GM18511 (cell line): ENCODE data around the gene ADAMTS18.

ENCODE experiments used
- ATAC-seq: cut with Tn5 transposase; IDR thresholded peaks from one replicate; pipeline ENCODE4 v1.9.1; 2021; ENCODE audit warnings: mild to moderate bottlenecking, moderate library complexity; ENCODE audit not compliant: unreplicated experiment

ADAMTS18 gene

DNA sequence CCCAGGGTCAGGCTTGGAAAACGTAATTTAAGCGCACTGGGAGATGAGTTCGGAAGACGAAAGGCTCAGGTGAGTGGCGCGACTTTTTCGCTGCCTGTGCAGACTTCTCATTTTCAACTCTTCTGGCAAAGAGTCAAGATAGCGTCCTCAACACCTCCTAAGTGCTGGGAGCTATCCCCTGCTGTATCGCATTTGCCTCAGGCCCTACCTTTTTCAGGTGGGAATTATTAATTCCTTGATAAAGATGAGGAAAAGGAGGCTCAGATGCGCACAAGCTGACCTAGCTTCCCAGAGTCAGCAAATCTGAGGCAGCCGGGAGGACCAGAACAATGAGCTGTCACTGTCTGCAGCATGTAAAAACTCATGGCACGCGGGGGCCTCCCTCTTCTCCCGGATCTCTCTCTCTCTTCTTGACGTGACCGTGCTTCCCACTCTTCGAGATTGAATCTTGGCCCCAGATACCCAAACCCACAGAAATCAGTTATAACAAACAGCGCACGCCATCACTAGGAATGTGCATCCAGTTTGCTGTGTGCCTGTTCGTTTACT lies 512 bp upstream of the ADAMTS18 start:
- ATAC-seq = no peak

DNA sequence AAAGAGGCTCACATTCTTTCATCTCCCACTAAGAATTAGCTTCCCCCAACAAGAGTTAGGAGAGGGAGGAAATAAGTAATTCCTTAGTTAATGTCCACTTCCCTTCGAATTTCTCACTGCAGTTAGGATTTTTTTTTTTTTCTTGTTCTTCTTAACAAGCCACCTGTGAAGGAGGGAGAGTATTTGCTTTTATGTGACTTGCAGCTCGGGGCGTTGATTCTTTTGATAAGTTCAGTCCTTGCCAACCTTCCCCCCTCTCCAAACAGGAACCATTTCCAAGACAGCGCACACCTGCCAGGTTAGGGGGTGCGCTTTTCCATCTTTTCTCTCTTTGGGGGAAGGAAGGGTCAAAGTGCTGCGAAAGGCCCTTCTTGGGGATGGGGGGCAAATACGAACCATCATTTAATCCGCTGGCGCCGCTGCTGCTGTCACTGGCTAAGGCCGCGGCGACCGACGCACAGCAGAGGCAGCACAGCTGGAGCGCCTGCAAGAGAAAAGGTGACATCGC lies 758 bp downstream of the ADAMTS18 start:
- no peak for ATAC-seq

GRCh38 chr16:77433146-77433545 lies 1.7 kb downstream of the ADAMTS18 start:
- ATAC-seq = no peak

- ATAC-seq = no peak
These were observed 2.6 kb downstream of the ADAMTS18 start for GRCh38 chr16:77432264-77432663.

DNA sequence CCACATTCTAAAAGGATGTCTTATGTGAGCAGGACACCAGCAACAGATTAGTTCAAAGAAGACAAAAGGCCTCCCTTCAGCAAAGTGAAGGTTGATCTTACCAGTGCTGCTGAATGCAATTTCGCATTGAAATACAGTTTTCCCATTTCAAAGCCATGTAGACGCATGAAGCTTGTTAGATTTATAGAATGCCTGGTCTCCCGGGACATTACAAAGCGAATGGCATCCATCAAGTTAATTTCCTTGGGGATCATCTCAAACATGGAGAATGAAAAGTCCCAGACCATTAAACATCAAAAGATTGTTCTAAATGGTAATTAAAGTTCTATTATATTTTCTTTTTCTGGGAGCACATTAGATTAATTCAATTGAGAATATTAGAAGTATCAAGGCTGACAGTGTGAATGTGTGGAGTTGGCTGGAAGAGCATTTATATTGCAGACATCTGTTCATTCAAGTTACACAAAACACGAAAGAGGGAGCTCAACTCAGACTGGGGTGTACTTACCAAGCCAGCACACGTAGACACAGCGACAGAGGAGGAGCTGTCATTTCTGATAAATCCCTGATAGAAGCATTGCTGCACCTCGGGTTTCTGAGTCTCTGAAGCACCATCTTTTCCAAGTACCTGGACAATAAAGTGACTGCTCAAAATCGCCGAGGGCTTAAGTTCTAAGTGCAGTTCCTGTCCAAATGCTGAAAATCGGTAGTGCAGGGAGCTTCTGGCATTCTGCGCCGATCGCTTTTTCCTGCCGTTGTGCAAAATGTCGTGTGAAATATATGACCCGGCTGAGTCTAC lies 3.8 kb downstream of the ADAMTS18 start:
- no peak for ATAC-seq

DNA sequence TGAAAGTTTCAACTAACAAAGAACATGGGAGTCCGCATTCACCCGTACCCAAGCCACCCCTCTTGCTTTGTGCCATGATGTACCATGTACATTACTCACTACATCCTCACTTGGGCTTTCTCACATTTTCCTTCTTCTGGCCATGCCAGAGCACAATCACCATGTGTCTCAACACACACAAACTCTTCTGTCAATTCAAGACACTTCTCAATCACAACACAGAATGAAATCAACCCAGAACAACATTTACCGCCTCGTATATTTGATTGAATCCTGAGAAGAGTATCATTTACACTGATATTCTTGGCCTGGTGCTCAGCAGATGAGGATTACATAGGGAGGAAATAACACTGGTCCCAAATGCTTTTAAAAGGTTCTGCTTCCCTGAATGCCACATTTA lies 4.5 kb downstream of the ADAMTS18 start:
- ATAC-seq = no peak

GRCh38 chr16:77424871-77425604 lies 9.8 kb downstream of the ADAMTS18 start:
- ATAC-seq = no peak

DNA sequence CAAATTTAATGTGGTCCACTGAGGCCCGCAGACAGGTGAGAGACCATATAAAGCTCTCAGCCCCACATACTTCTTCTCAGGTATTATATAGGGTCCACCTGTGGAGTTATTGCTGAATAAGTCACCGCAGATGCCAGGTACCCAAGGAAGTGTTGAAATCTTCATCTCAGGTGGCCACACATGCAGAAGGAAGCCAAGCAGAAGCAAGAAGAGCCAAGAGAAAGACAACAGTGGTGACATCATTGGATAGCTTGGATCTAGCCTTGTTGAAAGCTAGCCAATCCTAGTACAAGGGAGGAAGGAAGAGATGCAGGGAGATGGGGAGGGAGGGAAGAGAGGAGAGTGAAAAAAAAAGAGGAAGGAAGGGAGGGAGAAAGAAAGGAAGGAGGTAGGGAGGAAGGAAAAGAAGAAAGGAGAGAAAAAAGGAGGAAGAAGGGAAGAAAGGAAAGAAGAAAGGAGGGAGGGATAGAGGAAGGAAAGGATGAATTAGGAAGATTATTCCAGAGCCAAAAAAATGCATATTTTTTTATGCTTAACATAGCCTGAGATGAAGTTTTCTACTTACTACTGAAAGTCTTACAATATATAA lies 12.5 kb downstream of the ADAMTS18 start:
- ATAC-seq = no peak

- ATAC-seq = no peak
These were observed 17.8 kb downstream of the ADAMTS18 start for GRCh38 chr16:77416939-77417480.

- ATAC-seq = no peak
These were observed 20.0 kb downstream of the ADAMTS18 start for GRCh38 chr16:77414752-77415231.

GRCh38 chr16:77410449-77410848 lies 24.4 kb downstream of the ADAMTS18 start:
- ATAC-seq = no peak

- no peak for ATAC-seq
These were observed 25.5 kb downstream of the ADAMTS18 start for GRCh38 chr16:77409311-77409710.

GRCh38 chr16:77408607-77409006 lies 26.2 kb downstream of the ADAMTS18 start:
- ATAC-seq = peak; percentile 57

DNA sequence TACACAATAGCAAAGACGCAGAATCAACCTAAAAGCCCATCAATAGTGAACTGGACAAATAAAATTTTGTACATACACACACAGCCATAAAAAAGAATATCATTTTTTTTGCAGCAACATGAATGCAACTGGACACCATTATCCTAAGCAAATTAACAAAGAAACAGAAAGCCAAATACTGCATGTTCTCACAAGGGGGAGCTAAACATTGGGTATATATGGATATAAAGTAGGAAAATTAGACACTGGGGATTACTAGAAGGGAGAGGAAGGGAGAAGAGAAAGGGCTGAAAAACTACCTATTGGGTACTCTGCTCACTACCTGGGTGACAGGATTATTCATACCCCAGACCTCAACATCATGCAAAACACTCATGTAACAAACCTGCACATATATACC lies 28.2 kb downstream of the ADAMTS18 start:
- ATAC-seq = no peak

DNA sequence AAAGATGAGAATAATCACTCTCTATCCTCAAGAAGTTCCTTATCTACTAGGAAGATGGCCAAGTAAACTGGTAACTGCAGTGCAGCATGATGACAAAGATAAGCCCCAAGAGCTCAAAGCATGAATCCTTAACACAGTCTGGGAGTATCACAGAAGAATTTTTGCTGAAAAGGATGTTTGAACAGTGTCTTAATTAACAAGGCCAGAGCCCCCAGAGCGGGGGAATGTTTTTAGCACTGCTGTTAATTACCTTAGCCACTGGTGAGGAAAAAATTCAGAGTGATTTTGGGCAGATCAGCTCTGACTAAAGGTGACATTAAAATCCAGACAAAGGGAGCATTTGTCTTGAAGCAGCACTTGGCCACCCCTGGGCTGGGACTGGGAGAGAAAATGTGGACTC lies 30.1 kb downstream of the ADAMTS18 start:
- ATAC-seq = no peak

GRCh38 chr16:77403732-77404131 lies 31.1 kb downstream of the ADAMTS18 start:
- no peak for ATAC-seq

DNA sequence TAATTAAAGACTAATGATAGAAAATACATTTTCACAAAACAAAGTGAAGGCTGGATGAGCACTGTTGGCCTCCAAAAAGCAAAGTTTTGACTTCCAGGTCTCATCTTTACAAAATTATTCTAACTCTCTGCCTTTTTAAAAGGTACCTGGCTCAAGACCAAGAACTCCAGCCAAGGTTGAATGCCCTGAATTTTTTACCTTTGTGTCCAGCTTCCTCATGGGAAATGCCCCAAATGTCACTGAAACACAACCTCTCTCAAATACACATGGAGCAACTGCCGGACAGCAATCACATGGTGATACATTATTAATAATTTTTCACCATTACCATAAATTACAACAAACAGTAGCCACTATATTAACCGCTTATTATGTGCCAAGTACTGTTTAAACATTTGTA lies 32.2 kb downstream of the ADAMTS18 start:
- no peak for ATAC-seq

- ATAC-seq = no peak
These were observed 32.7 kb downstream of the ADAMTS18 start for GRCh38 chr16:77402118-77402517.

GRCh38 chr16:77399546-77399945 lies 35.3 kb downstream of the ADAMTS18 start:
- ATAC-seq = no peak

GRCh38 chr16:77399066-77399465 lies 35.8 kb downstream of the ADAMTS18 start:
- no peak for ATAC-seq

DNA sequence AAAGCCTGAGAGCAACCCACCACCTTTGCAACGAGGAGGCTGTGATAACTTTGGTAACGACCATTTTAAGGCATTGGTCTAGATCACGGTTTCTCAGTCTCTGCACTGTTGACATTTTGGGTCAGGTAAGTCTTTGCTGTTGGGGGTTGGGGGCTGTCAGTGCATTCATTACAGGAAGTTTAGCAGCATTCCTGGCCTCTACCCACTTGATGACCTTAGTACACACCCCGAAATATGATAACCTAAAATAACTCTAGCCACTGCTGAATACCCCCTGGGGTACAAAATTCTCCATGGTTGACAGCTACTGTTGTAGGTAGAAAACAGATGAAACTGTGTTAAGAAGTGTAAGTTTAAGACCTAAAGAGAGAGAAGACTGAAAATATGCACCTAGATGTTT lies 36.3 kb downstream of the ADAMTS18 start:
- ATAC-seq = no peak
